ENCODE data around the gene POLR2H. TPM values are rescaled to one million over a fixed set of nuclear protein-coding genes. Genes with fewer than 3 reads are reported as not detected.

The POLR2H gene
- polyA plus RNA-seq, 1 donor (not counting 4 experiments of a cell fraction or from before 2014, with no cell fraction given): 202 TPM

DNA sequence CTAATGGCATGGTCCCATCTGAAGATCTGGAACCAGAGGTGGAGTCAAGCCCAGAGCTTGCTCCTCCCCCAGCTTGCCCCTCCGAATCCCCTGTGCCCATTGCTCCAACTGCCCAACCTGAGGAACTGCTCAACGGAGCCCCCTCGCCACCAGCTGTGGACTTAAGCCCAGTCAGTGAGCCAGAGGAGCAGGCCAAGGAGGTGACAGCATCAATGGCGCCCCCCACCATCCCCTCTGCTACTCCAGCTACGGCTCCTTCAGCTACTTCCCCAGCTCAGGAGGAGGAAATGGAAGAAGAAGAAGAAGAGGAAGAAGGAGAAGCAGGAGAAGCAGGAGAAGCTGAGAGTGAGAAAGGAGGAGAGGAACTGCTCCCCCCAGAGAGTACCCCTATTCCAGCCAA is 39.8 kb upstream of the POLR2H start:
- Histone ChIP-seq H3K4me1 (ENCODE audit: control insufficient read depth, extremely low read depth, insufficient read depth, low read length) (peaks cover 32% of the 10 kb centered on the region), H4K20me1 (ENCODE audit: control insufficient read depth, extremely low read depth, insufficient read depth, low read length) (peaks cover 53% of the 10 kb centered on the region), H3K4me2 (ENCODE audit: control insufficient read depth, extremely low read depth, insufficient read depth, low read depth, low read length) (no peak overlapping the region), H3K4me3 (ENCODE audit: control insufficient read depth in 2 of 3, extremely low read depth in 1 of 3, insufficient read depth in 2 of 3, low read depth in 1 of 3, low read length in 3 of 3) (no peak overlapping the region), H2AFZ (ENCODE audit: control insufficient read depth, low read length) (no peak overlapping the region), H3K9ac (ENCODE audit: control insufficient read depth, extremely low read depth, insufficient read depth, low read length) (no peak overlapping the region), H3K27me3 (ENCODE audit: control insufficient read depth, extremely low read depth, insufficient read depth, low read length) (no peaks in the 10 kb centered on the region), H3K9me3 (ENCODE audit: control insufficient read depth, low read depth, low read length) (no peaks in the 10 kb centered on the region), H3K36me3 (ENCODE audit: control insufficient read depth in 2 of 2, extremely low read depth in 1 of 2, insufficient read depth in 2 of 2, low read length in 2 of 2) (peaks cover 58 to 79% of the 10 kb centered on the region in 2 experiments), H3K27ac (ENCODE audit: control insufficient read depth, insufficient read depth, low read length) (no peak overlapping the region), H3K9me1 (ENCODE audit: control insufficient read depth, extremely low read depth, insufficient read depth, low read length) (no peaks in the 10 kb centered on the region), H3K79me2 (ENCODE audit: control insufficient read depth, insufficient read depth, low read length) (peaks cover 91% of the 10 kb centered on the region)
- TF ChIP-seq EZH2 (IDR thresholded peaks at IDR 0.05; ENCODE audit: low read length) (no peak), CTCF (optimal IDR thresholded peaks at IDR 0.05 in 1 of 3, IDR thresholded peaks at IDR 0.05 in 1 of 3, conservative IDR thresholded peaks at IDR 0.05 in 1 of 3; ENCODE audit: extremely low read depth in 1 of 3, insufficient read depth in 2 of 3, low read length in 3 of 3) (no peak)
- DNase-seq (ENCODE audit: low read depth, low spot score) (no peak), FAIRE-seq (no peak)
- dilution Hi-C loops (cut with MboI; ENCODE audit: extremely low pct_ligation_motif_present, low sequenced_read_pairs): no loop called here

- H3K9me3 ChIP-seq (ENCODE audit: control insufficient read depth, low read depth, low read length): no peaks in the 10 kb centered on the region
- H4K20me1 ChIP-seq (ENCODE audit: control insufficient read depth, extremely low read depth, insufficient read depth, low read length): peaks cover 41% of the 10 kb centered on the region
- H3K27ac ChIP-seq (ENCODE audit: control insufficient read depth, insufficient read depth, low read length): no peak overlapping the region
- H3K36me3 ChIP-seq (ENCODE audit: control insufficient read depth in 2 of 2, extremely low read depth in 1 of 2, insufficient read depth in 2 of 2, low read length in 2 of 2): peaks cover 65 to 79% of the 10 kb centered on the region in 2 experiments
- no peak for FAIRE-seq
- H3K4me1 ChIP-seq (ENCODE audit: control insufficient read depth, extremely low read depth, insufficient read depth, low read length): peaks cover 20% of the 10 kb centered on the region
- no peak for DNase-seq (ENCODE audit: low read depth, low spot score)
- H3K4me3 ChIP-seq (ENCODE audit: control insufficient read depth in 2 of 3, extremely low read depth in 1 of 3, insufficient read depth in 2 of 3, low read depth in 1 of 3, low read length in 3 of 3): no peak overlapping the region
- dilution Hi-C loops (cut with MboI; ENCODE audit: extremely low pct_ligation_motif_present, low sequenced_read_pairs): no loop called here
- no peaks in the 10 kb centered on the region for H3K27me3 ChIP-seq (ENCODE audit: control insufficient read depth, extremely low read depth, insufficient read depth, low read length)
- H3K4me2 ChIP-seq (ENCODE audit: control insufficient read depth, extremely low read depth, insufficient read depth, low read depth, low read length): no peak overlapping the region
- peaks cover 91% of the 10 kb centered on the region for H3K79me2 ChIP-seq (ENCODE audit: control insufficient read depth, insufficient read depth, low read length)
- no peak overlapping the region for H2AFZ ChIP-seq (ENCODE audit: control insufficient read depth, low read length)
- TF ChIP-seq EZH2 (IDR thresholded peaks at IDR 0.05; ENCODE audit: low read length) (no peak), CTCF (optimal IDR thresholded peaks at IDR 0.05 in 1 of 3, IDR thresholded peaks at IDR 0.05 in 1 of 3, conservative IDR thresholded peaks at IDR 0.05 in 1 of 3; ENCODE audit: extremely low read depth in 1 of 3, insufficient read depth in 2 of 3, low read length in 3 of 3) (no peak)
- no peak overlapping the region for H3K9ac ChIP-seq (ENCODE audit: control insufficient read depth, extremely low read depth, insufficient read depth, low read length)
- no peaks in the 10 kb centered on the region for H3K9me1 ChIP-seq (ENCODE audit: control insufficient read depth, extremely low read depth, insufficient read depth, low read length)
These were observed 38.6 kb upstream of the POLR2H start for GRCh38 chr3:184322731-184323487.
